ENCODE data around the gene MERTK. TPM values are rescaled to one million over a fixed set of nuclear protein-coding genes. Genes with fewer than 3 reads are reported as not detected.

The MERTK gene
- total and polyA plus RNA-seq, 2 donors (not counting 1 experiment from before 2014, with no cell fraction given), result 0.04 to 0.34 TPM

- peak overlapping the region; percentile 70 for H3K9ac ChIP-seq (ENCODE audit: low read length)
- H3K9me3 Mint-ChIP-seq (ENCODE audit: insufficient read depth), result no peaks in the 10 kb centered on the region
- 1% methylated on average over 67 of the region's 70 CpGs for WGBS (ENCODE audit: insufficient coverage)
- H3K36me3 ChIP-seq (replicated peaks in 1 of 2; ENCODE audit: control extremely low read depth in 1 of 2, control insufficient read depth in 1 of 2, extremely low read depth in 1 of 2, insufficient read depth in 2 of 2, low read length in 1 of 2), result no peaks in the 10 kb centered on the region
- H3K4me1 ChIP-seq (ENCODE audit: control insufficient read depth in 2 of 2, insufficient read depth in 2 of 2, low read length in 2 of 2), result peaks cover 21 to 23% of the 10 kb centered on the region in 2 donors
- intact Hi-C loops (cut with micrococcal nuclease), result no loop called here
- peak; percentile 42 for TF ChIP-seq EZH2 (IDR thresholded peaks at IDR 0.05; ENCODE audit: borderline replicate concordance, insufficient read depth, low read depth, low read length, poor library complexity, severe bottlenecking)
- no peak for TF ChIP-seq CTCF (IDR thresholded peaks at IDR 0.05)
- H3K4me3 Mint-ChIP-seq, result peak overlapping the region; percentile 83
- ChIA-PET CTCF (interaction anchor here (0.6 to 1.8 kb wide), 4 partner anchors 9 to 149 kb away, joined by 3 to 7 read pairs (median 4); no protein-coding TSS in a partner anchor), POLR2A (interaction anchor here (0.6 kb wide), 1 partner anchor 156 kb away, joined by 8 read pairs; the partner anchor contains the start of gene TMEM87B)
- peak overlapping the region; percentile 33 to 74 (median 58) for H3K4me3 ChIP-seq (ENCODE audit: control extremely low read depth in 1 of 5, extremely low read depth in 1 of 5, insufficient read depth in 1 of 5, low read depth in 2 of 5, low read length in 4 of 5)
- no peak overlapping the region for H3K27ac ChIP-seq (ENCODE audit: low read length in 2 of 2)
- H3K79me2 ChIP-seq (ENCODE audit: control insufficient read depth, insufficient read depth, low read length), result no peaks in the 10 kb centered on the region
- H3K27me3 ChIP-seq (replicated peaks in 1 of 4; ENCODE audit: control extremely low read depth in 1 of 4, control insufficient read depth in 3 of 4, insufficient read depth in 4 of 4, low read length in 3 of 4), result peaks cover 0 to 47% (median 19%) of the 10 kb centered on the region in 4 experiments
- DNase-seq (peak; percentile 54), ATAC-seq (ENCODE audit: low read depth) (peak; percentile 34)
- H3K27ac Mint-ChIP-seq, result no peak overlapping the region
- peaks cover 0 to 8% (median 0%) of the 10 kb centered on the region in 3 donors for H3K9me3 ChIP-seq (ENCODE audit: control extremely low read depth in 1 of 3, control insufficient read depth in 2 of 3, insufficient read depth in 1 of 3, low read length in 2 of 3)
- peak overlapping the region; percentile 100 for H3K4me2 ChIP-seq (replicated peaks; ENCODE audit: low read depth, low read length, poor library complexity, severe bottlenecking)
- peaks cover 47% of the 10 kb centered on the region for H3K27me3 Mint-ChIP-seq
- H4K20me1 ChIP-seq (ENCODE audit: control insufficient read depth, insufficient read depth, low read length, poor library complexity, severe bottlenecking), result no peaks in the 10 kb centered on the region
- H3K4me1 Mint-ChIP-seq, result peaks cover 19% of the 10 kb centered on the region
- H2AFZ ChIP-seq (ENCODE audit: insufficient read depth, low read depth, low read length, poor library complexity, severe bottlenecking), result peak overlapping the region; percentile 84
Observed at GRCh38 chr2:111898703-111899514, 502 bp downstream of the MERTK start.

- Mint-ChIP-seq H3K4me3 (no peak overlapping the region), H3K9me3 (ENCODE audit: insufficient read depth) (no peaks in the 10 kb centered on the region), H3K27me3 (peaks cover 33% of the 10 kb centered on the region), H3K4me1 (peaks cover 19% of the 10 kb centered on the region), H3K27ac (no peak overlapping the region)
- Histone ChIP-seq H3K27ac (ENCODE audit: low read length in 2 of 2) (no peak overlapping the region), H4K20me1 (ENCODE audit: control insufficient read depth, insufficient read depth, low read length, poor library complexity, severe bottlenecking) (no peaks in the 10 kb centered on the region), H3K4me1 (ENCODE audit: control insufficient read depth in 2 of 2, insufficient read depth in 2 of 2, low read length in 2 of 2) (peaks cover 22 to 24% of the 10 kb centered on the region in 2 donors), H3K4me3 (ENCODE audit: control extremely low read depth in 1 of 5, extremely low read depth in 1 of 5, insufficient read depth in 1 of 5, low read depth in 2 of 5, low read length in 4 of 5) (no peak overlapping the region), H3K9ac (ENCODE audit: low read length) (no peak overlapping the region), H3K9me3 (ENCODE audit: control extremely low read depth in 1 of 3, control insufficient read depth in 2 of 3, insufficient read depth in 1 of 3, low read length in 2 of 3) (peaks cover 0 to 8% (median 0%) of the 10 kb centered on the region in 3 donors), H3K79me2 (ENCODE audit: control insufficient read depth, insufficient read depth, low read length) (no peaks in the 10 kb centered on the region), H3K4me2 (replicated peaks; ENCODE audit: low read depth, low read length, poor library complexity, severe bottlenecking) (no peak overlapping the region), H3K27me3 (replicated peaks in 1 of 4; ENCODE audit: control extremely low read depth in 1 of 4, control insufficient read depth in 3 of 4, insufficient read depth in 4 of 4, low read length in 3 of 4) (peaks cover 0 to 40% (median 18%) of the 10 kb centered on the region in 4 experiments), H2AFZ (ENCODE audit: insufficient read depth, low read depth, low read length, poor library complexity, severe bottlenecking) (no peak overlapping the region), H3K36me3 (replicated peaks in 1 of 2; ENCODE audit: control extremely low read depth in 1 of 2, control insufficient read depth in 1 of 2, extremely low read depth in 1 of 2, insufficient read depth in 2 of 2, low read length in 1 of 2) (no peaks in the 10 kb centered on the region)
- POLR2A ChIA-PET, result no interaction called here
- ATAC-seq (ENCODE audit: low read depth) (no peak), DNase-seq (no peak)
- 40% methylated on average over 1 of the region's 3 CpGs for WGBS (ENCODE audit: insufficient coverage)
- CTCF ChIA-PET, result interaction anchor here (1.2 to 1.4 kb wide), 2 partner anchors 13 to 17 kb away, joined by 3 to 5 read pairs; partner anchors contain the start of gene ANAPC1
- TF ChIP-seq CTCF (IDR thresholded peaks at IDR 0.05) (no peak), EZH2 (IDR thresholded peaks at IDR 0.05; ENCODE audit: borderline replicate concordance, insufficient read depth, low read depth, low read length, poor library complexity, severe bottlenecking) (no peak)
- intact Hi-C loops (cut with micrococcal nuclease), result no loop called here
Observed at GRCh38 chr2:111900859-111901258, 2.5 kb downstream of the MERTK start.
